ENCODE measurements around the gene SETD9. TPM values are rescaled to one million over a fixed set of nuclear protein-coding genes. Genes with fewer than 3 reads are reported as not detected.

SETD9 gene
- total RNA-seq, 1 donor from 2014 or later, result 13.0 TPM

DNA sequence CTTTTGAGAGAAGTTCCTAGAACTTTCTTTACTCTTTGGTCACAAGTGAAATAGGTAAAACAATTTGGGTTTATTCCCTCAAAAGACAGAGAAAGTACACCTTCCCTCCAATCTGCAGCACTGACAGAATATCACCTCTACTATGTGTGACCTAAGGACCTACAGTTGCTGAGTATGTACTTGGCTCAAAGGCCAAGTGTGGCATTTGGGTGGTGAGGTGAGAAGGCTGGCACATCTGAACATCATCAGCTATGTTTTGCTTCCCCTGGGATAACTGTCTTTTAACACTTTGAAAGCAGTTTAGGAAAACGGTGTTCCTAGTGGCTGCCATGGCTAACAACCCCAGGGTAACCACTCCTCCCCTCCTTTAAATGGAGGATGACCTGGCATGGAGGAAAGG lies 24.9 kb downstream of the SETD9 start:
- no peak for DNase-seq (ENCODE audit: low read depth in 2 of 2)

- DNase-seq (ENCODE audit: low read depth in 2 of 2), result no peak
Observed at GRCh38 chr5:56938858-56939257, 29.5 kb downstream of the SETD9 start.

GRCh38 chr5:56941981-56942380 lies 32.6 kb downstream of the SETD9 start:
- no peak for DNase-seq (ENCODE audit: low read depth in 2 of 2)

GRCh38 chr5:56947052-56947451 lies 37.7 kb downstream of the SETD9 start:
- DNase-seq (ENCODE audit: low read depth in 2 of 2), result no peak

DNA sequence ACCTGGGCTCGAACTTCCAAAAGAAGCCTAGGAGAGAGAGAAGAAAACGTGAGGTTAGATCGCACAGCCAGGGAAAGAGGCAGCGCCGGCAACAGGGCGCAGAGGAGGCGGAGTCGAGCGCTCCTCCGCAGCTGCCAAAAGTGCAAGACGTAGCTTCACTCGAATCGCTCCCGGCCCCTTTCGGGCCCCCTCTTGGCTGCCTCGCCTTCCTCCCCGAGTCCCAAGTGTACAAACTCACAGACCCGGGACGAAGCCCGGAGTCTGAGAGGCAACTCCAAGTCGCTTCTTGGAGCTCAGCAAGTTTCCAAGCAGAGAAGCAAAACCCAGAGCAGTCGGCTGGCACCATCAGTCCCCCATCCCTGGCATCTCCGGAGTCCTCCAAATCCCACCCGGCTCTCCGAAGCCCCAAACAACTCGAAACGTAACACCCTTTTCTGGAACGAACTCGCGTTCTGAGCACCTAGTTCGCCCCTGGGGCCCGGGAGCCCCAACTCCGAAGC lies 41.3 kb downstream of the SETD9 start:
- DNase-seq (ENCODE audit: low read depth in 2 of 2), result peak in 1 of 2 donors; percentile 56

- peak in 1 of 2 donors; percentile 17 for DNase-seq (ENCODE audit: low read depth in 2 of 2)
Observed at GRCh38 chr5:56951126-56951945, 41.9 kb downstream of the SETD9 start.

- DNase-seq (ENCODE audit: low read depth in 2 of 2), result peak; percentile 28 to 85
Observed at GRCh38 chr5:56951946-56952691, 42.7 kb downstream of the SETD9 start, which contains the start of gene MIER3. Gene MIER3, minus strand, starts transcription at chr5:56952123. Its CDS starts 21 bp downstream, at chr5:56952102.

GRCh38 chr5:56954262-56954661 lies 44.9 kb downstream of the SETD9 start:
- DNase-seq (ENCODE audit: low read depth in 2 of 2), result no peak

DNA sequence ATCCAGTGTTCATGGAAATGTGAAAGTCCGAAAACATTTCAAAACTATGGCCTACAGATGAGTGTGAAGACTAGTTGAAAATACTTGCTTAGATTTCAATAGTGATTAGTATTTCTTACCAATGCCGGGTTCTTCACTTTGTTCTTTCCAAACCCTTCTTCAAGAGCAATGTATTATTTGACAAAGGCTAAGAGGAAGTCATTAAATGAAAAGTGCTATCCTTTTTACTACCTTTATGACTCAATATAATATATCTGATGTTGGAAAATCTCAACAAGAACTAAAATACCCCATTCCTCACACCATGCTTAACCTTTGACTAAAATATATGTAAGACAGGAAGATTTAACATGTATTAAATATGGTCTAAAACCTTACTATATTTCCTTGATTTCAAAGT lies 49.2 kb downstream of the SETD9 start:
- no peak for DNase-seq (ENCODE audit: low read depth in 2 of 2)

DNA sequence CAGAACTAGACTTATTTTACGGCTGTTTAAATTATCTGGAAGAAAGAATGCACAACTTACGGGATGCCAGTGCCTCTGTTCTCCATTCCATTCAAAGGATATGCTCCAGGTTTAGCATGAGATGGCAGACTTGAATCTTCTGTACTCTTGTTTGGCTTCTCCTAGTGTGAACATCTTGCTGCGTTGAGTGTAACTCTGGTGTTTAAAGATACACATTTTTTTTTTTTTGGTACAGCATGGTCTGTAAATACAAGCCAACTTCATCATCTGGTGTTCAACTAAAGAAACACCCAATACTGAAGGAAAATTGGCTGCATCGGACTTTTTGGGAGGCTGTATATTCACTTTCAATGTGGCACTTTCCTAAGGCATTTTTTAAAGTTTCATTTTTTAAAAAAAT lies 49.9 kb downstream of the SETD9 start:
- no peak for DNase-seq (ENCODE audit: low read depth in 2 of 2)

DNA sequence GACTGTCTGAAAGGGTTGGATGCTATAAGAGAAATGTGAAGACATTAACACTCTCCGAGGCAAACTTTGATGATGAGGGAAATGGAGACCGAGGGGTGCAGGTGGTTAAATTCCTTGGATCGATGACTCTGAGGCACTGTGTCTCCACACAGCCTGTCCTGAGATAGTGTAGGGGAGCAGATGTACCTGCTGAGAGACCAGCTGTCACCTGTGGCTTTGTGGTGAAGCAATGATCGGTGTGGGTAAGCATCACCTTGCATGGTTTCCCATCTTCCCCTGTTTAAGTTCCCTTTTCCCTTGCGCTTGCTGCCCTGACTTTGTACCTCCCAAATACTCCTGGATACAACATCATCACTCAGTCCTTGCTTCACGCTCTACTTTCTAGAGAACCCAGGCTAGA lies 52.4 kb downstream of the SETD9 start:
- no peak for DNase-seq (ENCODE audit: low read depth in 2 of 2)

DNA sequence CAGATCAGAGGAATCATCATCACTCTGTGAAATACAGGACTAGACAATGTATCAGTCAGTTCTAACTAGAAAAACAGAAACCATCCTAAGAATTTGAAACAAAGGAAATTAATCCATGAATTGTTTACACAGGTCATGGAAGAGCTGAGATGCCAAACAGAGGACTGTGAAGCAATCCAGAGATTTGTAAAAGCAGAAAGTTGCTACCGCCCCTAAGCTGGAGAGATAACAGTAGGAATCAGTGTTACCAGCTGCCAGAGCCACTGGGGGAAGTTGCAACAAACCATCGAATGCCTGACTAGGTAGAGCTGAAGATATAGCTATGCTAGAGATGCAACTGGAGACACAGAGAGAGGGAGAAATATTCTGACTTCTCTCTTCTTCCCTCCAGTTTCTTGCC lies 52.9 kb downstream of the SETD9 start:
- DNase-seq (ENCODE audit: low read depth in 2 of 2), result no peak

GRCh38 chr5:56963246-56963645 lies 53.9 kb downstream of the SETD9 start:
- DNase-seq (ENCODE audit: low read depth in 2 of 2), result no peak

DNA sequence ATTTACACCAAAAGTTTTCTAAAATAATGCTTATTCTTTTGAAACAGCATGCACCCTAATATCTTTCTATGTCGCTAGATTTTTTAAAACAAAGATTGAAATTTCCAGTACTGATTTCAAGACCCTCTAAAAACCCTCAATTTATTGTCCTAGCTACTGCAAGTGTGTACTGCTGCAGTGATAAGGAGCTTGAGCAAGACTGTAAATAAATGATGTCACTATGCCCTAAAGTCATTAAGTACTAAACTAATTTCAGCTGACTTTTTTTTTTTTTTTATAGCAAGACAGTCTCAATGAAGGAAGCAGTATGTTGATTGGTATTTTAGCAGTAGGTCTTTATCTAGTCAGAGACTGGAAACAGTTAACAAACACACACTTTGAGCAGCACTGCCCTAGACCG lies 54.8 kb downstream of the SETD9 start:
- no peak for DNase-seq (ENCODE audit: low read depth in 2 of 2)

Other genes starting within 250 kb of the SETD9 start
- 35.2 and 69.5 TPM in 2 replicates for gene MAP3K1, start 94.0 kb upstream of the SETD9 start, total RNA-seq
- gene MIER3, start 42.5 kb downstream of the SETD9 start, total RNA-seq, result 10.8 and 13.7 TPM in 2 replicates